GM23248 (cell line): ENCODE measurements around the gene GPR33. TPM values are rescaled to one million over a fixed set of nuclear protein-coding genes. Genes with fewer than 3 reads are reported as not detected.
A peak's percentile ranks its signal among the peaks of the same experiment; 100 is the strongest.

Source experiments
- DNase-seq: peaks from one replicate; pipeline ENCODE4 v3.0.0-alpha.2; 2015
- H2AFZ ChIP-seq: fragments of 200-600 bp; sonication (generic); 2 replicates; pipeline ENCODE4 v1.6.1; 2016; ENCODE audit warnings: antibody characterized with exemption
- H3F3A ChIP-seq: fragments of 200-600 bp; sonication (generic); 2 replicates; pipeline ENCODE4 v1.6.1; 2016; ENCODE audit warnings: mild to moderate bottlenecking, antibody characterized with exemption, mixed run types; ENCODE audit not compliant: insufficient read depth
- H3K27ac ChIP-seq: fragments of 200-600 bp; sonication (generic); 2 replicates; pipeline ENCODE4 v1.5.1; 2016; ENCODE audit warnings: mild to moderate bottlenecking
- H3K27me3 ChIP-seq: fragments of 200-600 bp; sonication (generic); replicated peaks from 2 replicates; pipeline ENCODE4 v1.6.1; 2016; ENCODE audit warnings: mild to moderate bottlenecking; ENCODE audit not compliant: insufficient read depth
- H3K36me3 ChIP-seq: fragments of 200-600 bp; sonication (generic); 2 replicates; pipeline ENCODE4 v1.6.1; 2016; ENCODE audit warnings: low read depth, mild to moderate bottlenecking
- H3K4me1 ChIP-seq: fragments of 200-600 bp; sonication (generic); 2 replicates; pipeline ENCODE4 v1.6.1; 2016; ENCODE audit warnings: mild to moderate bottlenecking; ENCODE audit not compliant: insufficient read depth
- H3K4me2 ChIP-seq: fragments of 200-600 bp; sonication (generic); one replicate; pipeline ENCODE4 v1.6.1; 2016; ENCODE audit warnings: mild to moderate bottlenecking; ENCODE audit not compliant: unreplicated experiment
- H3K4me3 ChIP-seq: fragments of 200-600 bp; sonication (generic); 2 replicates; pipeline ENCODE4 v1.5.1; 2016; ENCODE audit warnings: mild to moderate bottlenecking
- H3K79me2 ChIP-seq: fragments of 200-600 bp; sonication (generic); 2 replicates; pipeline ENCODE4 v1.6.1; 2016; ENCODE audit warnings: mild to moderate bottlenecking; ENCODE audit not compliant: insufficient read depth
- H3K9ac ChIP-seq: fragments of 200-600 bp; sonication (generic); 2 replicates; pipeline ENCODE4 v1.6.1; 2016; ENCODE audit warnings: mild to moderate bottlenecking
- H3K9me2 ChIP-seq: fragments of 200-600 bp; sonication (generic); 2 replicates; pipeline ENCODE4 v1.6.1; 2016; ENCODE audit warnings: mixed run types, mild to moderate bottlenecking, moderate library complexity; ENCODE audit not compliant: insufficient read depth
- H3K9me3 ChIP-seq: fragments of 200-600 bp; sonication (generic); one replicate; pipeline ENCODE4 v1.6.1; 2017; ENCODE audit warnings: low read depth
- H4K20me1 ChIP-seq: fragments of 200-600 bp; sonication (generic); 2 replicates; pipeline ENCODE4 v1.6.0; 2016; ENCODE audit not compliant: insufficient read depth
- EZH2 ChIP-seq: fragments of 200-600 bp; sonication (generic); IDR thresholded peaks from 2 replicates; pipeline ENCODE4 v1.6.1; 2018; ENCODE audit warnings: antibody characterized with exemption, mild to moderate bottlenecking; ENCODE audit not compliant: insufficient read depth, poor library complexity, severe bottlenecking
- EZH2phosphoT487 ChIP-seq: fragments of 200-600 bp; sonication (generic); IDR thresholded peaks from 2 replicates; pipeline ENCODE4 v1.6.1; 2018; ENCODE audit warnings: antibody characterized with exemption, moderate library complexity, mild to moderate bottlenecking, low read depth; ENCODE audit not compliant: insufficient read depth
- WGBS, 2 experiments: methylation state at CpG; one replicate each; pipeline ENCODE4 v1.1.6; 2015 to 2017; ENCODE audit warnings: low lambda C conversion rate in 2 of 2, low coverage in 1 of 2; ENCODE audit errors: missing lambda C conversion rate in 2 of 2; 5-methylcytosine and 5-hydroxymethylcytosine counted together
- in situ Hi-C: fragments of 300-500 bp; cut with MboI; formaldehyde crosslinking; loops from 2 replicates; pipeline ENCODE4 v1.15.0; 2020
- polyA plus RNA-seq: library from polyadenylated mRNA; unstranded; fragments of >200 nt; fragmentation: Nextera tagmentation; extraction: Ambion mirVana; gene quantifications from 2 replicates; pipeline ENCODE4 v1.2.1, GENCODE V29; 2016
- total RNA-seq: library from RNA; depleted of rRNA; stranded (reverse); fragments of >200 nt; shearing (Covaris generic); gene quantifications from 2 replicates; pipeline ENCODE4 v1.2.3, GENCODE V29; 2014

GPR33 gene
- total and polyA plus RNA-seq, 2 experiments from 2014 or later: not detected

DNA sequence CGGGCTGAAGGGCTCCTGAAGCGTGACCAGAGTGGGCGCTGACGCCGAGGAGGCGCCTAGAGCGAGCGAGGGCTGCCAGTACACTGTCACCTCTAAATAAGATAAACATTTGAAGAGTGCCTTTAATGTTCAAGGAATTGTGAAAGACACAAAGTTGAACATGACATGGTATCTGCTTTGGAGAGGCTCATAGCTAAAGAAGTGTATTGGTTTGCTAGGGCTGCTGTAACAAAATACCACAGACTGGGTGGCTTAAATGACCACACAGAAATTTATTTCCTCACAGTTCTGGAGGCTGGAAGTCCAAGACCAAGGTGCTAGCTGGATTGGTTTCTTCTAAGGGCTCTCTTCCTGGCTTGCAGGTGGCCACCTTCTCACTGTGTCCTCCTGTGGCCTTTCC lies 39.7 kb upstream of the GPR33 start:
- Histone ChIP-seq H4K20me1 (no peaks in the 10 kb centered on the region), H3K36me3 (no peaks in the 10 kb centered on the region), H3F3A (0 out of 2 replicates have a peak, but pooled peaks cover 4% of the 10 kb centered on the region), H3K4me2 (no peak overlapping the region), H2AFZ (no peak overlapping the region), H3K4me3 (no peak overlapping the region), H3K79me2 (no peaks in the 10 kb centered on the region), H3K27ac (no peak overlapping the region), H3K27me3 (no peaks in the 10 kb centered on the region), H3K9me2 (no peaks in the 10 kb centered on the region), H3K9ac (no peak overlapping the region), H3K4me1 (0 out of 2 replicates have a peak, but pooled peaks cover 12% of the 10 kb centered on the region), H3K9me3 (no peaks in the 10 kb centered on the region)
- TF ChIP-seq EZH2 (no peak), EZH2phosphoT487 (no peak)
- in situ Hi-C loops: no loop called here
- 82 to 89% methylated on average over 8 of the region's 8 CpGs for WGBS, 2 experiments
- DNase-seq: no peak

DNA sequence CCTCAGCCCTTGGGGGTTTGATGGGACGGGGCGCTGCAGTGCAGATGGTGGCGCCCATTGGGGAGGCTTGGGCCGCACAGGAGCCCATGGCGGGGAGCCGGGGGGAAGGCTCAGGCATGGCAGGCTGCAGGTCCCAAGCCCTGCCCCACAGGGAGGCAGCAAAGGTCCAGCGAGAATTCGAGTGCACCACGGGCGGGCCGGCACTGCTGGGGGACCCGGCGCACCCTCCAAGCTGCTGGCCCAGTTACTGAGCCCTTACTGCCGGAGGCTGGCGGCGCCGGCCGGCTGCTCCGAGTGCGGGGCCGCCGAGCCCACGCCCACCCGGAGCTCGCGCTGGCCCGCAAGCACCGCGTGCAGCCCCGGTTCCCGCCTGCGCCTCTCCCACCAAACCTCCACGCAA lies 39.2 kb upstream of the GPR33 start:
- WGBS, 2 experiments: 88 to 90% methylated on average over 11 to 33 of the region's 33 CpGs
- TF ChIP-seq EZH2phosphoT487: no peak
- no peak for TF ChIP-seq EZH2
- 0 out of 2 replicates have a peak, but pooled peaks cover 12% of the 10 kb centered on the region for H3K4me1 ChIP-seq
- 0 out of 2 replicates have a peak, but pooled peaks cover 4% of the 10 kb centered on the region for H3F3A ChIP-seq
- no peaks in the 10 kb centered on the region for H3K27me3 ChIP-seq
- no peaks in the 10 kb centered on the region for H3K79me2 ChIP-seq
- in situ Hi-C loops: no loop called here
- no peaks in the 10 kb centered on the region for H3K36me3 ChIP-seq
- no peak overlapping the region for H3K4me2 ChIP-seq
- H3K9me2 ChIP-seq: no peaks in the 10 kb centered on the region
- H3K9ac ChIP-seq: no peak overlapping the region
- no peak overlapping the region for H3K4me3 ChIP-seq
- H3K27ac ChIP-seq: no peak overlapping the region
- H2AFZ ChIP-seq: no peak overlapping the region
- H4K20me1 ChIP-seq: no peaks in the 10 kb centered on the region
- DNase-seq: no peak
- no peaks in the 10 kb centered on the region for H3K9me3 ChIP-seq

DNA sequence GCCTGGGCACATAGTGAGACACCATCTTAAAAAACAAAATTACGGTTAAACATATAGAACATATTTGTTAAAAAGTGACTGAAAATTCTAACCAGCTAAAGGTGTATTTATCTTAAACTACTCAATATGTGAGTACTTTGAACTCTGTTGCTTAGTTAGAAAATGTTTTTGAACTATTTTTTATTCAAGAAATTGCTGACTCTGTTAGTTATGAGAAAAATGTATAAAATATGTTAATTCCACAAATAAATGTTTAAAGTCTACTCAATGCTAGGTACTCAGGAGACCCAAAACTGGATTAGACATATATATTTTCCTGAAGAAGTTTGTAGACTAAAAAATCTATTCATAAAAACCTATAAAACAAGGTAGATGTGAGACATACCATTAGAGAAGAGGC lies 23.0 kb upstream of the GPR33 start:
- H3K9ac ChIP-seq: no peak overlapping the region
- no peak overlapping the region for H3K4me2 ChIP-seq
- no peaks in the 10 kb centered on the region for H3K9me3 ChIP-seq
- no peaks in the 10 kb centered on the region for H3K27me3 ChIP-seq
- H4K20me1 ChIP-seq: no peaks in the 10 kb centered on the region
- H3K27ac ChIP-seq: no peak overlapping the region
- H3K9me2 ChIP-seq: no peaks in the 10 kb centered on the region
- H3K36me3 ChIP-seq: no peaks in the 10 kb centered on the region
- no peak for DNase-seq
- whole genome bisulfite sequencing, 2 experiments: 97 to 98% methylated on average over 1 of the region's 1 CpG
- no peak overlapping the region for H3K4me3 ChIP-seq
- H3F3A ChIP-seq: peaks cover 9% of the 10 kb centered on the region
- H3K4me1 ChIP-seq: peaks cover 6% of the 10 kb centered on the region
- H2AFZ ChIP-seq: no peak overlapping the region
- no peak for TF ChIP-seq EZH2phosphoT487
- in situ Hi-C loops: loop anchor here (10.0 kb wide), 1 partner anchor 744 kb away; no protein-coding TSS in a partner anchor
- no peaks in the 10 kb centered on the region for H3K79me2 ChIP-seq

DNA sequence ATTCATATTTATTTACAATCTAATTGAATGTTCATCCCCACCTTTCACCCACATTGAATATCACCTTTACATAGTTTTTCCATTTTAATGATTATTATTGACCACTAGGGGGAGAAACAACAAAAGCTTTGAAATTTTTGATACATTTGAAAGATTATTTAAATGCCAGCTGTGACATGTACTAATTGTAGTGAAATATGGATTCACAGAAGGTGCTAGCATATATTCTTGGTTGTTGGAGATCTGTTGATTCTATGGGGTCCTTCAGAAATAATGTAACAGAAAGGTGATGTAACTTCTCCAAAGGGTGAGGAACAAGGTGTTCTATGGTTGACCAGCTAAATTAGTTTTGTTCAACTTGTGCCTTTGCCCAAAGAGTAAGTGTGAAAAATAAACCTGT lies 22.4 kb upstream of the GPR33 start:
- TF ChIP-seq EZH2phosphoT487: no peak
- no peak for TF ChIP-seq EZH2
- H3K79me2 ChIP-seq: no peaks in the 10 kb centered on the region
- no peak overlapping the region for H3K9ac ChIP-seq
- H2AFZ ChIP-seq: no peak overlapping the region
- peaks cover 12% of the 10 kb centered on the region for H3K4me1 ChIP-seq
- peaks cover 15% of the 10 kb centered on the region for H3F3A ChIP-seq
- H3K4me2 ChIP-seq: no peak overlapping the region
- no peaks in the 10 kb centered on the region for H4K20me1 ChIP-seq
- H3K27ac ChIP-seq: no peak overlapping the region
- in situ Hi-C loops: loop anchor here (10.0 kb wide), 1 partner anchor 745 kb away; no protein-coding TSS in a partner anchor
- no peaks in the 10 kb centered on the region for H3K9me2 ChIP-seq
- H3K27me3 ChIP-seq: no peaks in the 10 kb centered on the region
- no peaks in the 10 kb centered on the region for H3K9me3 ChIP-seq
- H3K36me3 ChIP-seq: no peaks in the 10 kb centered on the region
- DNase-seq: peak; percentile 50
- H3K4me3 ChIP-seq: no peak overlapping the region

GRCh38 chr14:31508135-31508534 lies 20.3 kb upstream of the GPR33 start:
- TF ChIP-seq EZH2phosphoT487: no peak
- no peak for TF ChIP-seq EZH2
- in situ Hi-C loops: no loop called here
- Histone ChIP-seq H3K79me2 (no peaks in the 10 kb centered on the region), H3K27ac (no peak overlapping the region), H3K4me1 (peaks cover 17% of the 10 kb centered on the region), H3K4me3 (no peak overlapping the region), H4K20me1 (no peaks in the 10 kb centered on the region), H2AFZ (no peak overlapping the region), H3K9ac (no peak overlapping the region), H3K27me3 (no peaks in the 10 kb centered on the region), H3K36me3 (no peaks in the 10 kb centered on the region), H3K9me3 (no peaks in the 10 kb centered on the region), H3K4me2 (no peak overlapping the region), H3K9me2 (no peaks in the 10 kb centered on the region), H3F3A (peaks cover 21% of the 10 kb centered on the region)
- WGBS, 2 experiments: 72 to 82% methylated on average over 5 of the region's 5 CpGs
- DNase-seq: no peak
